Activated naive CD4-positive, alpha-beta T cell treated with anti-CD3 and anti-CD28 coated beads for 36 hours (primary cell): Measurements from ENCODE around the gene PHYHD1. TPM values are rescaled to one million over a fixed set of nuclear protein-coding genes. Genes with fewer than 3 reads are reported as not detected.
A peak's percentile ranks its signal among the peaks of the same experiment; 100 is the strongest.

Source experiments
- CTCF ChIA-PET: fragments of 350-600 bp; sonication (Branson Sonifier 250); formaldehyde crosslinking; loops from one replicate; lab custom pipeline; 2021; ENCODE audit warnings: antibody characterized with exemption; lab: Charles Lee
- DNase-seq: peaks from one replicate; pipeline ENCODE4 v3.0.0-alpha.2; 2020
- H3K27ac Mint-ChIP-seq: one replicate; pipeline ENCODE4 v1.8.0; 2021; ENCODE audit warnings: mild to moderate bottlenecking, mixed read lengths
- H3K27me3 Mint-ChIP-seq: one replicate; pipeline ENCODE4 v1.8.0; 2021; ENCODE audit warnings: low read depth, mixed read lengths
- H3K36me3 Mint-ChIP-seq: one replicate; pipeline ENCODE4 v1.8.0; 2021; ENCODE audit warnings: low read depth, mixed read lengths
- H3K4me1 Mint-ChIP-seq: one replicate; pipeline ENCODE4 v1.8.0; 2021; ENCODE audit warnings: low read depth, mixed read lengths
- H3K4me3 Mint-ChIP-seq: one replicate; pipeline ENCODE4 v1.8.0; 2021; ENCODE audit warnings: mild to moderate bottlenecking, moderate library complexity, mixed read lengths
- H3K9me3 Mint-ChIP-seq: one replicate; pipeline ENCODE4 v1.8.0; 2021; ENCODE audit warnings: mixed read lengths
- intact Hi-C: fragments of 100-400 bp; cut with micrococcal nuclease; formaldehyde crosslinking; loops from one replicate; pipeline ENCODE4 v1.15.1; 2023
- total RNA-seq, 2 experiments: library from RNA; stranded (reverse); gene quantifications; one replicate each; pipeline ENCODE4 v1.2.3, GENCODE V29; 2021

Gene PHYHD1
- total RNA-seq: under 1 TPM; 0.44 to 0.50 TPM

DNA sequence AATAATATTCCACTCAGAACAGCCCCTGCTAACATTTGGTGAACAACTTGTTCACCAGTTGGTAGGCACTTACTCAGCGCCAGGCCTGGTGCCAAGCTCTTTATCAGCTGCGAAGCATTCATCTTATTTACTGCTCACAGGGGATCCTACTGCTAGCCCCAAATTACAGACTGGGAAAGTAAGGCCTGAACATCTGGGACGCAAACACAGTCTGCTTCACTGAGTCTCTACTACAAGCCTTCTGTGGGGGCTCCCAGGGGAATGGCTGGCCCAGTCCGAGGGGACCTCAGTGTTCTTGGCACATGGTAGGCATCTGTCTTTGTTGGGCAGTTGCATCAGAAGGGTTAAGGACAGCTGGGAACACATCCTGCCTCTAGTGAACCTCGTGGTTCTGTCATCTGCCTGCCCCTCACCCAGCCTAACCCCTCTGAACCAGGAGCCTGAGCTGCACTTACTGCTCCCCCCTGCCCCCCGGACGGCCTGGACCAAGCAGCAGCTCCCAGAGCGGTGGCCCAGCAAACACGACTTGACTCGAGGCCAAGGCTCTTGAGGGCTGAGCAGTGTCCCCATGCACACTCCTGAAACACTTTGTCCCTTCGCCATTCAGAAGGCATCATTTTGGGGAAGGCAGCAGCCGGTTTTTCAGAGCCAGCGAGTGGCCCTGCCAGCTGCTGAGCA lies at the start of gene PHYHD1:
TSS of gene PHYHD1 (plus strand) at position 602 of the 678 bp plus-strand sequence. CDS start 1,342 bp downstream, outside the sequence.
- H3K9me3 Mint-ChIP-seq: no peaks in the 10 kb centered on the region
- H3K4me3 Mint-ChIP-seq: no peak within 1 kb of the TSS
- no peaks in the 10 kb centered on the region for H3K27me3 Mint-ChIP-seq
- H3K4me1 Mint-ChIP-seq: peaks cover 5% of the 10 kb centered on the region
- no peak for DNase-seq
- H3K27ac Mint-ChIP-seq: no peak within 1 kb of the TSS
- intact Hi-C loops: no loop called here
- CTCF ChIA-PET: interaction anchor here (1.2 kb wide), 1 partner anchor 57 kb away, joined by 3 read pairs; no protein-coding TSS in a partner anchor
- peaks cover 5% of the 10 kb centered on the region for H3K36me3 Mint-ChIP-seq

DNA sequence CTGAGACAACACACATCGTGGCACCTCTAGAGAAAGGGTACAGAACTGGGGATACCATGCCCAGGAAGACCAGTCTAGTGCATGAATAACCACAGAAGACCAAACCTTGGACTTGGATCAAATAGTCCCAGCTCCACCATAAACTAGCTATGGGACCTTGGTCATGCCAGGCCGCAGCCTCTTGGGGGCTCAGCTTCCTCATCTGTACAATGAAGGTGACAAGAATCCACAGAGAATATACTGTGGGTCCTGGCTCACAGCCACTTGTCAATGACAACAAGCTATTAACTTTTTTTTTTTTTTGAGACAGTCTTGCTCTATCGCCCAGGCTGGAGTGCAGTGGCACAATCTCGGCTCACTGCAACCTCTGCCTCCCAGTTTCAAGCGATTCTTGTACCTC lies 42.9 kb upstream of the PHYHD1 start:
- no peaks in the 10 kb centered on the region for H3K9me3 Mint-ChIP-seq
- H3K4me1 Mint-ChIP-seq: peaks cover 25% of the 10 kb centered on the region
- no peak overlapping the region for H3K4me3 Mint-ChIP-seq
- CTCF ChIA-PET: interaction anchor here (0.9 to 2.3 kb wide), 10 partner anchors 10 to 253 kb away, joined by 3 to 20 read pairs (median 6); partner anchors contain the start of genes ENDOG and ZDHHC12
- intact Hi-C loops: no loop called here
- peaks cover 5% of the 10 kb centered on the region for H3K36me3 Mint-ChIP-seq
- DNase-seq: no peak
- H3K27me3 Mint-ChIP-seq: no peaks in the 10 kb centered on the region
- H3K27ac Mint-ChIP-seq: no peak overlapping the region

DNA sequence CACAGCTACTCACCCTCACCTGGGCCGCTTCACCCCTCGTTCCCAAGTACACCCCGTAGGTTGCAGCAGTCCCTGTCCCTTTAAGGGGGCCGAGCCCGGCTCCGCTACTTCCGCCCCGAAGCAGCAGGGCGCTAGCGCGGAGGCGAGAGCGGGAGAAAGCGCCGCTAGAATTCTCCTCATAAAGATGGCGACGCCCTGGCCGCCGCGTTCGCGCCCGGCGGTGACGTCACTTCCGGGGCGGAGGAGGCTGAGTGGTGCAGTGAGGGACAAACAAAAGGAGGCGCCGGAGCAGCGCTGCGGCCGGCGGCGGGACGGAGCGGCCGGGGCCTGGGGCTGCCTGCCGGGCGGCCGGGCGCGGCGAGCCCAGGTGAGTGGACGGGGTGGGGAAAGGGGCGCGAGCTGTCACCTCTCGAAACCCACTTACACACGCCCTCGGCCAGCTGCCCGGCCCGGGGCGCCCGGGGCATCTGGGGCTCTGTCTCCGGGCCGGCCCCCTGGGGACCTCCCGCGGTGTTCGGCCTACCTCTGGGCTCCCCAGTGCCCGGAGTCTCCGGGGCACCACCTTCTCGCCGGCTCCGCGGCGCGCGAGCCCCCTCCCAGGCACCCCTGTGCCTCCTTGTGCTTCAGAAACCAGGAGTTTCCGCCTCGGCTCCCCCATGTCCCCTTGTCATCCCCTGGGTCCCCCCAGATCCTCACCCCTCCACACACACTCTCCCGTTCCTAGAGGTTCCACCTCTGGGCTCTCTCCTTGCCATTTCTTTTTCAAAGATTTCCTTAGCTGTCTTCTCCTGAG lies 38.7 kb upstream of the PHYHD1 start, which contains the start of the genes KYAT1 and LRRC8A:
TSS of gene KYAT1 (minus strand) at position 67 of the 793 bp plus-strand sequence. CDS start 36,545 bp downstream, outside the sequence.
TSS of gene LRRC8A (plus strand) at position 250 of the 793 bp plus-strand sequence. CDS start 25,032 bp downstream, outside the sequence.
- Mint-ChIP-seq H3K36me3 (peaks cover 10% of the 10 kb centered on the region), H3K27ac (peak within 1 kb of the TSS; percentile 94), H3K4me3 (peak within 1 kb of the TSS; percentile 96), H3K4me1 (peaks cover 50% of the 10 kb centered on the region), H3K9me3 (no peaks in the 10 kb centered on the region), H3K27me3 (no peaks in the 10 kb centered on the region)
- peak; percentile 98 for DNase-seq
- CTCF ChIA-PET: interaction anchor here (1.2 to 4.2 kb wide), 2 partner anchors 18 to 46 kb away, joined by 3 to 27 read pairs; no protein-coding TSS in a partner anchor
- intact Hi-C loops: loop anchor here (1.0 to 5.0 kb wide), 6 partner anchors 20 to 193 kb away; partner anchors contain the start of genes DOLK, NUP188, SET and SH3GLB2

DNA sequence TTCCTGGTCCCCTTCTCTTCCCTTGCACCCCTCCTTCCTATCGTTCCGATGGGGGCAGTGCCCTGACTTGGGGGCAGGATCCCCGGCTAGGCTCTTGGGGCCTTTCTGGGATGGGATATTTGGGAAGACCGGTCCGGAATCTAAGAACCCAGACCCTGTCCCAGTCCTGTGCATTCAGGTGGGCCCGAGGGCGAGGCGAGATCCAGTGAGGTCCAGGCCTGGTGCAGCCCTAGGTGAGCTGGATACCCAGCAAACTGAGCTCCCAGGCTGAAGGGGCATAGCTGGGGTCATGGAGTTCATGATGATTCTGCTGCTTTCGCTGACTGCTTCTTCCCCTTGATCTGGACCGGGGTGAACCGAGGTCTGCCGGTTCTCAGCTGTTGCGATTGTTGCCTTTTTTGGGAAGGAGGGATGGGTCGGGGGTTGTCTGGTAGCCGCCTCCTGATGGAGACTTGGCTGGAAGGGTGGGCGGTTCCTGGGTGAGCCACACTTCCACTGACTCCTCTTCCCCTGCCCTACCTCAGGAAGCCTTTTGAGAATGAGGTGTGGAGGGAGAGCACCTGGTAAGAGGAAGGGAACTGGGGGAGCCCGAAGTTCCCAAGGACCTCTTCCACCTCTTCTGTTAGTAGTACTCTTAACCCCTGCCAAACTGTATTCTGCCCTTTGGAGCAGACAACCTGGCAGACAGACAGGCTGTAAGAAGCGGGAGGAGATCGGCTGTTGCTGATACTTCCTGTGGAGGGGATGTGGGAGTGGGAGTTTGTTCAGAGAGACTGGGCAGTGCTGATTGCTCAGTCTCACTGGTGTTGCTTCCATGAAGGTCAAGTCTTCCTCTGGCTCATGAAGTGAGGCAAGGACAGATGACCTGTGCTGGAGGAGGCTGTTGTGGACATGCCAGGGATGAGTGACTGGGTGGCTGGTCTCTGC lies 37.8 kb upstream of the PHYHD1 start:
- intact Hi-C loops: loop anchor here (1.0 to 5.0 kb wide), 4 partner anchors 19 to 194 kb away; partner anchors contain the start of genes SET and SH3GLB2
- Mint-ChIP-seq H3K4me1 (peaks cover 51% of the 10 kb centered on the region), H3K27ac (peak overlapping the region; percentile 94), H3K27me3 (no peaks in the 10 kb centered on the region), H3K4me3 (peak overlapping the region; percentile 96), H3K36me3 (peaks cover 10% of the 10 kb centered on the region), H3K9me3 (no peaks in the 10 kb centered on the region)
- CTCF ChIA-PET: interaction anchor here (4.2 kb wide), 1 partner anchor 45 kb away, joined by 27 read pairs; no protein-coding TSS in a partner anchor
- DNase-seq: peak; percentile 35

- CTCF ChIA-PET: no interaction called here
- intact Hi-C loops: loop anchor here (5.0 kb wide), 1 partner anchor 143 kb away; the partner anchor contains the start of gene SH3GLB2
- Mint-ChIP-seq H3K9me3 (no peaks in the 10 kb centered on the region), H3K27me3 (no peaks in the 10 kb centered on the region), H3K4me3 (peak overlapping the region; percentile 23), H3K4me1 (peaks cover 59% of the 10 kb centered on the region), H3K27ac (peak overlapping the region; percentile 42), H3K36me3 (peaks cover 10% of the 10 kb centered on the region)
- no peak for DNase-seq
Observed at GRCh38 chr9:128884164-128884563, 36.6 kb upstream of the PHYHD1 start.

- Mint-ChIP-seq H3K36me3 (peaks cover 10% of the 10 kb centered on the region), H3K4me3 (no peak overlapping the region), H3K9me3 (no peaks in the 10 kb centered on the region), H3K27ac (no peak overlapping the region), H3K4me1 (peaks cover 53% of the 10 kb centered on the region), H3K27me3 (no peaks in the 10 kb centered on the region)
- intact Hi-C loops: no loop called here
- CTCF ChIA-PET: no interaction called here
- no peak for DNase-seq
Observed at GRCh38 chr9:128885376-128885775, 35.4 kb upstream of the PHYHD1 start.

GRCh38 chr9:128885798-128886197 lies 35.0 kb upstream of the PHYHD1 start:
- no peak for DNase-seq
- Mint-ChIP-seq H3K9me3 (no peaks in the 10 kb centered on the region), H3K4me1 (peaks cover 51% of the 10 kb centered on the region), H3K4me3 (no peak overlapping the region), H3K27ac (peak overlapping the region; percentile 22), H3K27me3 (no peaks in the 10 kb centered on the region), H3K36me3 (peaks cover 9% of the 10 kb centered on the region)
- CTCF ChIA-PET: no interaction called here
- intact Hi-C loops: no loop called here

- Mint-ChIP-seq H3K4me3 (no peak overlapping the region), H3K4me1 (peaks cover 49% of the 10 kb centered on the region)
Observed at GRCh38 chr9:128886211-128886891, 34.4 kb upstream of the PHYHD1 start.

GRCh38 chr9:128887049-128887448 lies 33.7 kb upstream of the PHYHD1 start:
- Mint-ChIP-seq H3K4me3 (no peak overlapping the region), H3K36me3 (peaks cover 5% of the 10 kb centered on the region), H3K4me1 (peaks cover 54% of the 10 kb centered on the region), H3K27ac (no peak overlapping the region), H3K27me3 (no peaks in the 10 kb centered on the region), H3K9me3 (no peaks in the 10 kb centered on the region)
- no peak for DNase-seq
- intact Hi-C loops: no loop called here
- CTCF ChIA-PET: no interaction called here

More at GRCh38 chr9:128886211-128886891, 34.4 kb upstream of the PHYHD1 start:
- CTCF ChIA-PET: no interaction called here
- peak overlapping the region; percentile 22 for H3K27ac Mint-ChIP-seq
- DNase-seq: no peak
- H3K36me3 Mint-ChIP-seq: peaks cover 5% of the 10 kb centered on the region
- H3K27me3 Mint-ChIP-seq: no peaks in the 10 kb centered on the region
- H3K9me3 Mint-ChIP-seq: no peaks in the 10 kb centered on the region
- intact Hi-C loops: no loop called here

- H3K36me3 Mint-ChIP-seq: peaks cover 4% of the 10 kb centered on the region
- no peaks in the 10 kb centered on the region for H3K9me3 Mint-ChIP-seq
- no peak for DNase-seq
- intact Hi-C loops: no loop called here
- H3K27me3 Mint-ChIP-seq: no peaks in the 10 kb centered on the region
- peaks cover 60% of the 10 kb centered on the region for H3K4me1 Mint-ChIP-seq
- no peak overlapping the region for H3K4me3 Mint-ChIP-seq
- H3K27ac Mint-ChIP-seq: no peak overlapping the region
- CTCF ChIA-PET: no interaction called here
Observed at GRCh38 chr9:128887914-128888350, 32.9 kb upstream of the PHYHD1 start.
